Limb (tissue), 2 donors: ENCODE measurements around the gene KRTAP6-2.

ENCODE experiments used
- DNase-seq, 2 donors: peaks; one replicate each; pipeline ENCODE4 v3.0.0-alpha.2; 2016; ENCODE audit errors: extremely low spot score in 2 of 2

KRTAP6-2 gene

DNA sequence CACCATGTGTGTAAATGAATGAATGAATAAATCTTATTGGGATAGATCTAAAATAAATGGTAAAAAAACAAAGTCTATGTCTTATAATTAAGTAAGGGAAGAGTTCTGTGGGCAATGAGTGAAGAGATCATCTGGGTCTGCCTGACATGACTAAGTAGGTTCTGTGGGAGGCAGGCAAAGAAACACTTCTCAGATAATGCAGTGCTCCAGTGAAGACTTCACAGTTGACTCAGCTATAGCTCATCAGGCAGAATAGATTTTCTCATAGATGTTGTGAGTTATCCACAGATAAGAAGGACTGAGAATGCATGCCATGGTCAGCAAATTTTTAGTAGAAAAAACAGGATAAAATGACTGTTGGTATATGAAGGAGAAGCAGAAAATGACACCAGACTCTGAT, 20.9 kb downstream of the KRTAP6-2 start:
- no peak for DNase-seq

DNA sequence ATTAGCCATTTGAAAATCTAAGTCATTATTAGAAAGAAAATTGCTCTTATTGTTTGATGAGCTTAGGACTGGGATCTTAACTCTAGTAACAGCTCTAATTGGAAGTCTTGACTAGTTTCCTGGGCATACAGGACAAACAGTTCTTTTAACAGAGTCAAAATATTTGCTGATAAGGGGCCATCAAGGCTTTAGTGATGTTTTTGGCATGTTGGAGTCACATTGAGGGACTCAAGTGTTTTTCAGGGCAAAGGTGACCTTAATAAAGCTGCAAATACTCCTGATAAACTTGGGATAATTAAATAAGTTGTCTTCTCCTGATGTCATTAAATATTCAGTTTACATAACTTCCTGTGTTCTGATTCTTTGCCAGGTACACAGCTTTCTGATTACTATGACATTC, 31.1 kb downstream of the KRTAP6-2 start:
- DNase-seq: no peak

DNA sequence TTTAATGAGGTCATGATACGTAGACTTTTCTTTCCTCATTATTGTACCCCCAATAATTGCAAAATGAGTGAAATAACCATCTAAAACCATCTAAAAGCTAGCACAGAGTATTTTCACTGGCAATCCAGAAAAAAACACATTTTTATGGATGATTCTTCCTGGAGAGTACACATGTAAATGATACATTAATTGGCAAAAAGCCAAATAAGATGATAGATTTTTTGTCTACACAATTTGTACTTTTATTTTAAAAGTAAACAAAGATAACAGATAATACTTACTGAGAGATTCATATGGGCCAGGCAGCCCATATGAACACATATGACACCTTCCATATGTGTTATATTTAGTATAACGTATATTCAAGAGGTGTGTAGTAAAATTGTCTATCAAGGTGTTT, 35.1 kb downstream of the KRTAP6-2 start:
- no peak for DNase-seq

DNA sequence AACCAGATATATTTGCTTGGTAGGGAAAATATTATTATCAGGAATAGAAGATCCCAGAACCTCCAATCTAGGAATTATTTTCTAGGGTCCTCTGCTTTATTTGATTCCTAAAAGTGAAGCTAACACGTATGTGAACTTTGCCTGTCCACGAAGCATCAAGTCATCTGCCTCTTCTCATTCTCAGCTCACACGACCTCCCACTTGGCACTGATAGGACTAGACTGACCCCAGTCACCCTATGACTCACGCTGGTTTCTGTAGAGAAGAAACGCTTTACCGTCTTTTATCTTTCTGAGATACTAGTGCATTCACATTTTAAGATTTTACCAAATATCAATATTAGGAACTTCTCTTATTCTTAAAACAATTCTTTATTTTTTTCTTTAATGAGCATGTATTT, 35.6 kb downstream of the KRTAP6-2 start:
- no peak for DNase-seq

DNA sequence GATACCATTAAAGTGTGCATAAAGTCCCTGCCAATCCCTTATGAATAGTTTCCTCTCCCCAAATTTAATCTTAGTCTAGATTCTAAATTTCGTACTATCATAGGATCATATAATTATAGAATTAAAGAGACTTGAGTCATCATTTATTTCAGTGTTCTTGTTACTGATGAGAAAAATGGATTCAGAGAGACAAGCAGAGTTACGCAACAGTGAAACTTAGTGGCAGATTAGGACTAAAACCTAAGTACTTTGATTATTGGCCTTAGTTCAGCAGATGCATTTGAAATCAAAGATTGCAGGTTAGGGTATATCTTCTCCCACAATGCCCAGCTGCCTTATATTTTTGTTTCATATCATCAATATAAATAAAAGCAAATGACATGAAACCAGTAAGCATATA, 36.7 kb downstream of the KRTAP6-2 start:
- DNase-seq: no peak

DNA sequence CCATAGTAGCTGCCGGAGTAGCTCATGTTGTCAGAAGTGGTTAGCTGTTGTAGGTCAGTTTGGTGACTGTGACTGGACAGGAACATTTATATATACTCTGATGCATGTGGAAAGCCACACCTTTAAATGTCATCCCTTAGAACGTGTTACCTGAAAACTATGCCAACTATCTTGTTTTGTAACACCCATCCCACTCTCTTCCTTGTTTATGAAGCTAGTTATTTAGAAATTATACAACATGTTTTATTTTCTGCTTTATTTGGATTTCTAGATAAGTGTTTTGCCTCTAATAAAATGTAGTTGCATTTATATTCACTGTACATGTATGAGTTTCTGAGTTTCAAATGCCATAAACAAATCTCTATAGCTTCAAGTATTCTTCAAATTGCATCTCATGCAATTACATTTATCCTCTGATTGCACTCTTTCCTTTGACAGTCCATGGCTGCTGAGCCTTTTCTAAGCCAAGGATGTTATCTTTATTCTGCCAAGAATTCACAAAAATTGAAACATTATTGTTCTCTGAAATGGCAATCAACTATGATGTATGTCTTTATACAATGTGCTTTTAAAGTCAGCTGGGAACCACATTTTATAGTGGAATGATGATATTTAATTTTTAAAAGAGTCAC, 37.3 kb downstream of the KRTAP6-2 start, which contains the start of gene KRTAP19-7:
KRTAP19-7 (minus strand) TSS at position 51 of the 632 bp plus-strand sequence; CDS start at position 26, 25 bp downstream.
- no peak for DNase-seq

DNA sequence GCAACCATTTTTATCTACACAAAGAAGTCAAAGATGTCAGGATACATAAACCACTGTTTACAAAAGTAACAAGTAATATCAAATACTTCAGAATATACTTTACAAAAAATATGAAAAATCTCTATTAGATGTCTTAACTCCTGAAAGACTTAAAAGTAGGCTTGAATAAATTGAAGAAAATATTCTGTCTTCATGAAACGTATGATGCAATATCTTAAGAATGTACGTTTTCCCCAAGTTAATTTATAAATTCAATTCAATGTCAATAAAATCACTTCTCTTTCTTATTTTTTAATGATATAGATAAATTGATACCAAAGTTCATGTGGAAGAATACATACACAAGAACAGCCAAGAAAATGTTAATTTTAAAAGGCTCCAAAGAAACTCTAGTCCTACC, 43.6 kb downstream of the KRTAP6-2 start:
- DNase-seq: no peak

DNA sequence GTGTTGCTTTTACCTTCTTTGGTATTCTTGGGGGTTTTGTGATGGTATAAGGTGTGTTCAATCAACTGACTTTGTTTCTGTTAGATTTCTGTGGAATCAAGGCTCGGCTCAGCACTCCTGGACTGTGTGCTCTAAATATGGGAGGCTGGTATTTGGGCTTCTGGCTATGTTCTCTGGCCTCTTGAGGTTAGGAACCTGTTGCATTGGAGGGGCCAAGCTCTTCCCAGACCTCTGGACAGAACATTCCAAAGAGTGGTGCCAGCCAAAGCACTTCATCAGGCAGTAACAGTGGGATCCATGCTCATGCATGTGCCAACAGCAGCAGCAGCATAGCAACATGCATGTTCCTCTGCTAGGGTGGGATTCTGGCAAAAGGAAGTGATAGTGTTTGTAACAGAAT, 45.9 kb downstream of the KRTAP6-2 start:
- DNase-seq: no peak
